ENCODE measurements around the gene EVA1A.
"Not testable (repeated sequence)": the region's sequence is repeated elsewhere in the genome, so short reads cannot be mapped to it uniquely, and the experiment has no call there.

Gene EVA1A

DNA sequence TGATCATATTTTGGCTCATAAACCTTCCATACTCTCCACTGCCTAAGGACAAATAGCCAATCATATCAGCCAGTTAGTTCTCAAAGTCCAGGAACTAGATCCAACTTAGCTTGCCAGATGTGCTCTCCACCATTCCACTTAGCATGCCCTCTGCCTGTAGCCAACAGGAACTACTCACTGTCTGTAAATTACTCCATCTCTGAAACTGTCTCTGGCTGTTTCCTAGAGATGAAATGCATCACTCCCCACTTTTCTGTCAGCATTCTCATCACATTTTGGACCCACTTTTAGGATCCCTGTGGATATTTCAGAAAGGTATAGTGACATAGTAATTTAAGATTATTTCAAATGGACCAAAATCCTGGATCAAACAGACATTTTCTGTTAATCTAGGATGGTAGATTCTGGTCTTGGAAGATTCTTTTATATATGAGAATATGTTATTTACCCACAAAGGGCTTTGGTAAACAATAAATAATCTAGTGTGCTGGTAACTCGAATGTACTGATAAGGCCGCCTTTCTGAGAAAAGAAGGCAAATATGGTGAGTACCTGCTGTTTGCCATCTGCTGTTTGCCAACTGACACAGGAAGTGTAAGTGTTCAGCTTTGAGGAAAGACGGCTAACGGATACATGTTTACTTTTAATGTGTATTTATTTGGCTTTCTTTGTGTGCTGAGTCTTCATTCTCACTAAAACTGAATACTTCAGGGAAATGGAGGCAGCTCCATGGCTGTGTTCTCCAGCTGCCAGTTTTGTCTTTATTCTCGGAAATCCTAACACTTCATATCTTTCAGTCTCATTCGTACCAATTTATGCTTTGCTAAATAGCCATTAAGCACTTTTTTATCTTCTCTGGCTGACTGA, 79.5 kb downstream of the EVA1A start:
- no peak for DNase-seq

DNA sequence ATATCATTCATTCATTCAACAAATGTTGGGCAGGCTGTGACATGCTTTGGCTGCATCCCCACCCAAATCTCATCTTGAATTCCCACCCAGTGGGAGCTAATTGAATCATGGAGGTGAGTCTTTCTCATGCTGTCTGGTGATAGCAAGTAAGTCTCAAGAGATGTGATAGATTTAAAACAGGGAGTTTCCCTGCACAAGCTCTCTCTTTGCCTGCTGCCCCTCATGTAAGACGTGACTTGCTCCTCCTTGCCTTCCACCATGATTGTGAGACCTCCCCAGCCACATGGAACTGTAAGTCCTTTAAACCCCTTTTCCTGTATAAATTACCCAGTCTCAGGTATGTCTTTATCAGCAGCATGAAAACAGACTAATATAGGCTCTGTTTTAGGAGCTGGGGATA, 83.0 kb downstream of the EVA1A start:
- not testable (repeated sequence) for DNase-seq

DNA sequence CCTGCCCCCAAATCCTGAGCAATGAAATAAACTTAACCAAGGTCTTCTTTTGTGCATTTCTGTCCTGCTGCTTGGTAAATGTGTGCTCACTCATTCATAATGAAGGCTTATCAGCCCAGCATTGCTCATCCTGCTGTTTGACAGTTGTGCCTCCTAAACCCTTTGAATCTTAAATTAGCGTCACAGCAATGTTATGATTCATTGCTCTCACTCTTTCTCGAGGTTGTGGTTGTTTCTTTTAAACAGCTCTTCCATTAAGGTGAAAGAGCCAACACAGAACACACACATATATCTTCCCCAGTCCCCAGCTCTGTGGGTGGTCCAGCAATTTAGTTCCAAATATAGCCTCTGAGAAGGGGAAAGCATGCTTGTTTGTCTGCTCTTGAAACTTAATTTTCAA, 84.0 kb downstream of the EVA1A start:
- no peak for DNase-seq

DNA sequence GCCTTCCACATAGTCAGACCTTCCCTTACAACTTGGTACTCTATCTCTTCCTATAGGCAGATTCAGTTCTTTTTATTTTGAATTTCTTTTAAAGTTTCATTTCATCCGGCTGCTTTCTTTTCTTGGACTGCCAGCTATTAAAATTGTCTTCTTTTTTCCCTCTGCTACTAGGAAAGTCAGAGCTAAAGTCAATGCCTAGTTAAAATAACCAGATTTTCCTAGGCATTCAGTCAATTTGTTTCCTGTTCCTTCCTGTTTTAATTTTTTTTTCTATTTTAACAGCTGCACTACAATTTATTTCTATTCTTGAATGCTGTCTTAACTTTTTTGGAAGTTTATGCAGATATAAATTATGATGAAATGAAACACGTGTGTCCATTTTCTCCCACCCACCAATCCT, 84.8 kb downstream of the EVA1A start:
- no peak for DNase-seq

DNA sequence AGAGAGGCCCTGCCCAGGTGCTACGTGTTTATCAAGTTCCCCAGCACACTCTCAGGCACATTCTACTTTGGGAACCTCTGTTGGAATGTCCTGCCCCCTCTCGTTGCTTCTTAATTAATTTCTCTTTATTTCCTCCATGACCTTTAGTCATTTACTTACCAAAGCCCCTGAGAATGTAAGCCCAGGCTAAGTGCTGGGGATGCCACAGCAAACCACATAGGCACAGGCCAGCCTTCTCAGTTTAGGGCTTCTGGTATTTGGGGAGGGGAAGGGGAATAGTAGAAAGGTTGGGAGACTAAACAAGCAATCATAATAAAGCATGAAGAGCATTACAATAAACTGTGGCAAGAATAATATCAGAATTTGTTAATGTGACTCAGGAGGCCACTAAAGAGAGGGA, 85.7 kb downstream of the EVA1A start:
- no peak for DNase-seq

DNA sequence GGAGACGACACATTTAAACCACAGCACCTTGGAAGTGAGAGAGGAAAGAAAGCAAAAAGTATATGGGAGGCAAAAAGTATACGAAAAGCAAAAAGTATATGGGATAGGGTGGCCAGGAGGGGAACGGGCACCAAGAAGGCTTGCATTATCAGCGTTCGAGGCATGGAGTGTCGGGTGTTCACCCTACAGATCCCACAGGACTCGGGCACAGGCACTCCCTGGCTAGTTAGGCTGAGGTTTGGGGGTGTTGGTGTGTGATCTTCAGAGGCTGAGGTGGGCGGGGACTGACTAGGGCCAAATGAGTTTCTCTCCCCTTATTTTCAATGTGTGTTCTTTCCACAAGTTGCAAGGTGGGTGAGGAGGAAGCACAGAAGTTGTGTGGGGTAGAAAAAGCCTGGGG, 86.6 kb downstream of the EVA1A start:
- DNase-seq: no peak

DNA sequence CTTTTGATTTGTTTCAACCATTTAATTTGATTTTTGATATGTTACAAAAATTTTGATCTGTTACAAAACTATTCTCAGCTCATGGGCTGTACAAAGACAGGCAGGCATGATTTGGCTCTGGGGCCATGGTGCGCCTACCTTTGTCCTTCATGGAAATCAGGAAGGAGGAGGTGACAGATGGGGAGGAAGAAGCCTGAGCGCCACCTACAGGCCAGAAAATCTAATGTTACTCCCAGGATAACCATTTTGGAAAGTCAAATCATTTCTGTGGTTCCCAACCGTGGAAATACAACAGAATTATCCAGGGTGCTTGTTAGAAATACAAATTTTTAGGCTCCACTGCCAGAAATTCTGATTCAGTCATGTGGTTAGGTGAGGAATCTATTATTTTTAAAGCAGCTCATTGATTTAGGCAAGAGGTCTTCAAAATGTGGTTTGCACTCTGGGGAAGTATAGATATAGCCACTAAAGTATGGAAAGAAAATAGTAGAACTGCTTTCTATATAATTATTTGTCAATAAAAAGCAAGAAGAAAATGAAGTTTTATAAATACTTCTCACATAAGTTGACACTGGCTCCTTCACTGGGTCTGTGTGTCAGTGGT, 93.9 kb downstream of the EVA1A start:
- peak; percentile 1 for DNase-seq

DNA sequence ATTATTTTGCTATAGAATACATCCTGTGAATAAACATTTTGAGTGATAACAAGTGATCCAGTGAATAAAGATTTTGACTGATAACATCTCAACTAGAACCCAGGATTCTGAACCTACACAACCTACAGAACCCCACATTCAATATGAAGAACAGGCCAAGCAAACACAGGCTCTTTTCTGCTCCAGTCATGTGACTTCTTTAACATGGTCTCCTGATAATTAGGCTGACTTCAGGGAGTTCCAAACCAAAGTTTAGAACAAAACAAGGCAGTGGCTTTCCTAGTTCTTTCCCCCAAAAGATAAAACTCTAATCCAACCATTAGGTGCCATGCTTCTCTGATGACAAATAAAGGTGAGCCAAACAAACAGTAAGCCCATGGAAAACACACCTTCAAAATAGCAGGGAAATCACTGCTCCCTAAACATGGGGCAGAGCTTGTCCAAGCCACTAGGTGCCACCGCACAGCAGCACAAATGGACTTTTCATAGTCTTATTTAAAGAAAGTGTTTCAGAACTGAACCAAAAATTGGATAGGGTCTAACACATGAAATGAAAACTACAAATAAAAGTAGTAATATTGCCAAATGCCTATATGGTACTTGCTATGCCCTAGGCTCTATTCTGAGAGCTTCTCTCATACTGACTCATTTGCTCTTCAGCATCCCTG, 95.3 kb downstream of the EVA1A start:
- no peak for DNase-seq

DNA sequence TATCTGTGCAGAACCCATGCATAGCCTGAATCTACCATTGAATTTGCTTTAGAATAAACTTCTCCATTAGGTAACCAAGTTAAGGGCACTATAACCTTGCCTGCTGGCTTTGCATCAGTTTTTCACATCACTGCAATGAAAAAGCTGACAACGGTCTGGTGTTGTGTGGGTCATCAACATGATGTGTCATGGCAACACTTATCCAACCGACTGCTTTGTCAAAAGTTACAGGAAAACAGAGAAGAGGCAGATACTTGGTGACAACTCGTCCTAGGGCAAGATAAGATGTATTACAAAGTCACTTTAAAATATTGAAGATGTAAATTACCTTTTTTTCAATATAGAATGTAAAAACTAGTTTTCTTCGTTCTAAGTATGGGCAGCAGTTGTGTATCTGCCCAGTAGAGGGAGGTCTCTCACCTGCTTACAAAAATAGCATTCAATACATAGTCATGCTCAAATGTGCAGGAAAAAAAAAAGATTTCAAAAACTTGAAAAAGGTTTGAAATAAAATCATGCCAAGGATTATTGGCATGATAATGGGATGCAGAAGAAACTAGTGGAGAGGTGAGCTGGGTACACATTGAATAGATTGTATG, 96.3 kb downstream of the EVA1A start:
- DNase-seq: no peak

DNA sequence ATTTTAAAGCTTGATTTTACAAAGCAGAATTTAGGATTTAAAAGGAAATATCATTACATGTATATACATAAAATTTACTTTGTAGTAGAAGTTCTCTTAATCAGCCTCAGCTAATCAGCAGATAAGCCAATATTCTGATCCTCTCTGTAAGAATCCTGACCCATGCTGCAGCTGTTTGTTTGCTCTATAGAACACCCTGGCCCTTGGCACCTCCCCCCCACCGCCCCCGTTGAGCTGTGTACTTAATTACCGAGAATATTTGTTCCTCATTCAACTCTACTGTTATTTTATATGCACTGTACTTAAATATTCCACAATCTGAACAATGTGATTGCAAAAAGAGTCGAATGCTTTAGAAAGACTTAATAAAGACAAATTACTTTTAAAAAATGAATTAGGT, 98.0 kb downstream of the EVA1A start:
- DNase-seq: no peak

DNA sequence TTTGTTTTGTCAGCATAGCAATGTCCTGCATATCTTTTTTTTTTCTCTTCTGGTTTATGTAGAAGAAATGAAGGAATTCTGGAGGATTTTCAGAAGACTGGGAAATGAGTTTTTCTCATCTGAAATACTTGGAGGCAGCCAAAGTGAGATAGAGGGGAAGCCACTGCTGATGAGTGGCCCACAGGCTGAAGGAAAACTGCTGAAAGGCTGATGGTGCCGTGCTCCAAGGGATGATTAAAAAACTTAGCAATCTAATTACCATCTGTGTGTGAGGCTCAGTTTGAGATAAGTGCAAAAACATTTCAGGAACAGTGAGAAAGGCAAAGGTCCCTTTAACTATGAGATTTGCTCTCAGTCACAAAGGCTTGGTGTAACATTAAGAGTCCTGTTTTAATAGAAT, 98.5 kb downstream of the EVA1A start:
- DNase-seq: no peak

DNA sequence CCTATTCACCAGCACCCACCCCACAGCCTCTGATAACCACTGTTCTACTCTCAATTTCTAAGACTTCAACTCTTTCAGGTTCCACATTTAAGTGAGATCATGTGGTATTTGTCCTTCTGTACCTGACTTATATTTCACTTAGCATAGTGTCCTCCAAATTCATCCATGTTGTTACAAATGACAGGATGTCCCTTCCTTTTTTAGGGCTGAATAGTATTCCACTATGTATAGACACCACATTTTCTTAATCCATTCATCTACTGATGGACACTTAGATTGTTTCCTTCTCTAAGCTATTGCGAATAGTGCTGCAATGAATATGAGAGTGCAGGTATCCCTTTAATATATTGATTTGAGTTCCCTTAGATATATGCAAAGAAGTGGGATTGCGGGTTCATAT, 100.1 kb downstream of the EVA1A start:
- no peak for DNase-seq

DNA sequence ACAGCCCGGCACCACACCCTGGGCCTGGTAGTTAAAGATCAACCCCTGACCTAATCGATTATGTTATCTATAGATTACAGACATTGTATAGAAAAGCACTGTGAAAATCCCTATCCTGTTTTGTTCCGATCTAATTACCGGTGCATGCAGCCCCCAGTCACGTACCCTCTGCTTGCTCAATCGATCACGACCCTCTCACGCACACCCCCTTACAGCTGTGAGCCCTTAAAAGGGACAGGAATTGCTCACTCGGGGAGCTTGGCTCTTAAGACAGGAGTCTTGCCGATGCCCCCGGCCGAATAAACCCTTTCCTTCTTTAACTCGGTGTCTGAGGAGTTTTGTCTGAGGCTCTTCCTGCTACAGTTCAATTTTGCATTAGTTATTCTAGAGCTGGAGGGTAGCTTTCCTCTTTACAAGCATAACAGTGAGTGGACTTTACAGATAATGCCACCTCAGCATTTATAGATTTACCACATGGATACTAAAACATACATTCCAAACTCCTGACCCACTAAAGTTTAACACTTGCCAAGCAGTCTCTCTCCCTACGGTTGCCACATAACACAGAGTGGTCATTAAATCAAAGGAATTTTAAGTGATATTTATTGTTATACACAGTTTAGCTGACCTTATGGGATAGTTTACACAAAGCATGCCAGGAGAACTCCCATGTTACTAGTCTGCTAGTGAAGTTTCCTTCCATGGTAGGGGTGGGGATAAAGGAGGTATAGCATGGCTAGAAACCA, 101.0 kb downstream of the EVA1A start:
- DNase-seq: no peak

DNA sequence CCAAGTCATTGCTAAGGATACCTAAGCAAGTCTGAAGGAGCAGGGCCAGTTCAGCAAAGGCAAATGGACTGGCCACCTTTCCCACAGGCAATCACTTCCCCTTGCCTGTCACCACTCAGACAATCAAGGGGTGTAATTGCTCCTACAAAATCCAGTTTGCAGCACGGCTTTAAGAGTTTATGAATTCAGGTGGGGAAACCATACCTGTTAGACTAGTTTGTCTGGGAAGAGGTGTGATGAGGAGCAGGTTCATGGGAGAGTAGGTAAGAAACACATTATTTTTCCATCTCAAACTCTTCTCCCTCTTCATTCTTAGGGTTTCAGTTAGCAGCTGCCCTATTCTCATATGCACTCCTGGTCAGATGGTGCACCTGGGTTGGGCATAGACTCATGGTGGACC, 102.5 kb downstream of the EVA1A start:
- no peak for DNase-seq

DNA sequence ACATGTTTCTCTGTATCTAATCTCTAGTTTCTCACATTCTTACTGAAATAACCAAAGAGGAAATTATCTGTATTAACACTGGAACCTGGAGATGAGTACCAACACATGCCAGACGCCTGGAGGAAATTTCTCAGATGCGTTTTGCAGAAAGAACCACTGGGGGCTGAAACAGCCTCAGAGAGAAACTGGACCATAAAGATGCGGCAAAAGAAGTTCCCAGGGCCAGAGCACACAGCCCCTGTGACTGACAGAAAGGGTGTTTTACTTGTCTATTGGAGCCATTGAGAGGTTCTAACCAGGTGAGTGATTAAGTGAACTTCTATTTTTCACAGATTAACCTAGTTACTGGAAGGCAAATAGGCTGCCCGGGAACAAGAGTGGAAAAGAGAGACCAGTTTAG, 103.9 kb downstream of the EVA1A start:
- no peak for DNase-seq

DNA sequence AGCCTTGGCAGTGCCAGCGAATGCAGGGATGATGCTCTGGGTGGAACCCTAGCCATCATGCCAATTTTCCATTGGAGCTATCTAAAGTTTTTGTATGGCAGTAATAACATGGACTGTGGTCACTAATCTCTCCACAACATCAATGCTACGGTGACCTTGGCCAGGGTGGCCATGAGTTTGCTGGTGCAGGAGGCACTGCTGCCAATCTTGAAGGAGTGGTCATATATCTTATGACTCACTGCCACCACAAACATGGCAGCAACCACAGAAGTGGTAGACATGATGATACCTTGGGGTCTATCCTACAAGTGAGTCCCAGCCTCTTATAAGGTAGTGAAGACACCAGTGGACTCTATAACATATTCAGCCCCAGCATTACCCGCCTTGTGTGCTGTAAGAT, 104.6 kb downstream of the EVA1A start:
- no peak for DNase-seq

DNA sequence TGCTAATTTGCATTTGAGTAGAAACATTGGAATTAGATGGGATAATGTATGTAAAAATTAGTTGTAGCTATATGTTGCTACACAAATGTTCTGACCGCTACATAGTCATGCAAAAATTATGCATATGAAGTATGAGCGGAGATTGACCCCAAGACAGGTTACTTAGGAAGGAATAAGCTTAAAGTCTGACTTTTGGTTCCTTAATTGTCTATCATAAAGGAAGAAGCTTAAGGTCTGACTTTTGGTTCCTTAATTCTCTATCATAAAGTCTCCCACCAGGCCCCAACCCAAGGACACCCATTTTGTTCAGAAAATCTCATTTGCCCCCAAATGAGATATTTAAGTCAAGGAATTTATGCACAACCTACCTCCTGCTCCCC, 106.5 kb downstream of the EVA1A start:
- no peak for DNase-seq

DNA sequence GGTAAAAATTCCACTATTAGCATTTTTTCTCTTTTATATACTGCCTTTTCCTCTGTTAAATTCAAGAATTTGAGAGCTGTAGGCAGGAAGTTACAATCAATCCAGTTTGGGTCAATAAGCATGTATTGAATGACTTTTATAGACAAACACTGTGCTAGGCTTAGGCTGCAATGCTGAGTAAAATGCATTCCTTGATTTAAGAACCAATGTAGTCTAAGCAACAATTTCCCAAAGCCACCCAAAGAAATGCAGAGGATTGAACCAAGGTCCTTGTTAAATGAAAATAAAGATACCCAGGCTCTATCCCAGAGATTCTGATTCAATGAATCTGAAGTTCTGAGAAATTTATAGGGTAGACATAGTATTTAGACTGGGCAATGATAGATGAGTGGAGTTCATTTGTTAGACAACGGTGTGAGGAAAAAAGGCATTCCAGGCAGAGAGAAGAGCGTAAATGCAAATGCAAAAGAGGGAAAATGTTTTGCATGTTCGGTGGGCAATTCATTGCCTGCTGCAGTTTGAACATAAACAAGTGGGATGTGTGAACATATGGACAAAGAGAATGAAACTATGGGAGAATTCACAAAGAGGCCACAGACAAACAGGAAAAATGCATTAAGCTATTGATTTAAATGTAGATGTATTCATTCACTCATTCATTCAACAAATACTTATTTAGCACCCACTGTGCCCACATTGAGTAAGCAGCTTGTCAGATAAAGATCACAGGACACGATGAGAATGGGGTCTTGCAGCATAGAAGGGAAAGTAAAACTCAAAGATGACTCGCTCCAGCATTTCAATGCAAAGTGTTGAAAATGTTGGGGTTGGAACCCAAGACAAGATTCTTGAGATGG, 107.1 kb downstream of the EVA1A start:
- no peak for DNase-seq

DNA sequence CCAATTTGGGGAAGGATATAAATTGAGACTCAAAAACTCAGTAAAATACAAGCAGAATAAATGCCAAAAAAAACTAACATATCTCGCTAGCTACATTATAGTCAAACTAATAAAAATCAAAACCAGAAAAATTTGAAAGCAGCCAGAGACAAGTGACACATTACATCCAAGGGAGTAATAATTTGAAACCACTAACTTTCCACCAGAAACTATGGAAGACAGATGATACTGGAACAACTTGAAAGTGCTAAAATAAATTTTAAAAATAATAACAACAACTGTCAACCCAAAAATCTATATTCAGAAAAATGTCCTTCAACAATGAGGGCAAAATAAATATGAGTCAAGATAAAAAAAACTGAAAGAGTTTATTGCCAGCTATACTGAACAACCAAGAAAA, 110.7 kb downstream of the EVA1A start:
- no peak for DNase-seq

DNA sequence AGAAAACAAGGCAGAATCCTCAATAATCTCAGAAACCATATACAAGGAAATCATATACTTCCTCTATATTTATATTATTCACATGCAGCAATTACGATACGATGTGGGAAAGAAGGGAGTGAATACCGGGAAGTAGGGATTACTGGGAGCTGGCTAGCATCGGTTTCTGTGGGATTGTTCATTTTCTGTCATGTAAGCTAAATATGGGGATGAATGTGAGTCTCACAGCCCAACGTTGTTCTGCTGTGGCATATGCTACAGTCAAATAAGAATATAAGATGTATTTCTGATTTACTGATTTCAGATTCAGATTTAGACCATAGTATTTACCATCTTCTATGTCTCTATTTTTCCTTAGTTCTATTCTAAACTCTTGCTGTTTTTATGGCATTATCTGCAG, 113.6 kb downstream of the EVA1A start:
- DNase-seq: no peak
